H9 (cell line): Measurements from ENCODE around the gene HOXC11. TPM values are rescaled to one million over a fixed set of nuclear protein-coding genes. Genes with fewer than 3 reads are reported as not detected.

Experiments
- DNase-seq: peaks from one replicate; pipeline ENCODE4 v3.0.0-alpha.2; 2017
- H2AFZ ChIP-seq: one replicate; pipeline ENCODE4 v1.6.1; 2013; ENCODE audit warnings: mild to moderate bottlenecking, low read length, control low read depth, moderate library complexity
- H2AK5ac ChIP-seq: 2 replicates; pipeline ENCODE4 v1.6.1; 2013; ENCODE audit warnings: low read length, control low read depth, mixed read lengths; ENCODE audit not compliant: insufficient read length
- H2BK120ac ChIP-seq: one replicate; pipeline ENCODE4 v1.6.1; 2013; ENCODE audit warnings: low read depth, mild to moderate bottlenecking, low read length, control low read depth, inconsistent platforms; ENCODE audit not compliant: poor library complexity, severe bottlenecking
- H2BK12ac ChIP-seq: 2 replicates; pipeline ENCODE4 v1.6.1; 2013; ENCODE audit warnings: low read length, control low read depth, mixed read lengths, low read depth; ENCODE audit not compliant: insufficient read length
- H2BK15ac ChIP-seq: 2 replicates; pipeline ENCODE4 v1.6.1; 2013; ENCODE audit warnings: low read depth, low read length, control low read depth
- H2BK20ac ChIP-seq: one replicate; pipeline ENCODE4 v1.6.1; 2013; ENCODE audit warnings: low read depth, mild to moderate bottlenecking, low read length, control low read depth, inconsistent platforms; ENCODE audit not compliant: poor library complexity, severe bottlenecking
- H2BK5ac ChIP-seq: 2 replicates; pipeline ENCODE4 v1.6.1; 2013; ENCODE audit warnings: low read length, control low read depth, mixed read lengths; ENCODE audit not compliant: insufficient read length
- H3K14ac ChIP-seq: 2 replicates; pipeline ENCODE4 v1.6.1; 2013; ENCODE audit warnings: low read length, control low read depth; ENCODE audit not compliant: insufficient read depth
- H3K18ac ChIP-seq: 2 replicates; pipeline ENCODE4 v1.6.1; 2013; ENCODE audit warnings: low read depth, mild to moderate bottlenecking, mixed read lengths, low read length, control low read depth; ENCODE audit not compliant: insufficient read length
- H3K23ac ChIP-seq: 2 replicates; pipeline ENCODE4 v1.6.1; 2013; ENCODE audit warnings: low read length, control low read depth, mixed read lengths, low read depth; ENCODE audit not compliant: insufficient read length
- H3K23me2 ChIP-seq: 2 replicates; pipeline ENCODE4 v1.6.1; 2013; ENCODE audit warnings: low read depth, mild to moderate bottlenecking, mixed read lengths, low read length, control low read depth; ENCODE audit not compliant: insufficient read length, poor library complexity, severe bottlenecking
- H3K27ac ChIP-seq: 2 replicates; pipeline ENCODE4 v1.5.1; 2013; ENCODE audit warnings: low read length, control low read depth, mixed read lengths, low read depth; ENCODE audit not compliant: insufficient read length
- H3K27me3 ChIP-seq: 2 replicates; pipeline ENCODE4 v1.6.1; 2013; ENCODE audit warnings: low read length, control low read depth, inconsistent platforms; ENCODE audit not compliant: insufficient read depth
- H3K4ac ChIP-seq: 2 replicates; pipeline ENCODE4 v1.6.1; 2013; ENCODE audit warnings: low read depth, mild to moderate bottlenecking, control low read depth, inconsistent platforms, low read length, moderate library complexity
- H3K4me1 ChIP-seq: 2 replicates; pipeline ENCODE4 v1.6.1; 2013; ENCODE audit warnings: low read length, control low read depth, inconsistent platforms; ENCODE audit not compliant: insufficient read depth
- H3K4me2 ChIP-seq: 2 replicates; pipeline ENCODE4 v1.6.1; 2013; ENCODE audit warnings: low read length, control low read depth, mixed read lengths; ENCODE audit not compliant: insufficient read length, insufficient read depth
- H3K56ac ChIP-seq: 2 replicates; pipeline ENCODE4 v1.6.1; 2013; ENCODE audit warnings: low read depth, mild to moderate bottlenecking, mixed read lengths, low read length, control low read depth; ENCODE audit not compliant: insufficient read length
- H3K79me1 ChIP-seq: 2 replicates; pipeline ENCODE4 v1.6.1; 2013; ENCODE audit warnings: low read depth, mild to moderate bottlenecking, moderate library complexity, low read length, control low read depth, inconsistent platforms; ENCODE audit not compliant: insufficient read depth, poor library complexity, severe bottlenecking
- H3K79me2 ChIP-seq: 2 replicates; pipeline ENCODE4 v1.6.1; 2013; ENCODE audit warnings: low read length, control low read depth, inconsistent platforms; ENCODE audit not compliant: insufficient read depth
- H3K9ac ChIP-seq: 2 replicates; pipeline ENCODE4 v1.6.1; 2013; ENCODE audit warnings: low read length, control low read depth, mixed read lengths; ENCODE audit not compliant: insufficient read length; ENCODE audit errors: extremely low read depth
- H3K9me3 ChIP-seq: one replicate; pipeline ENCODE4 v1.6.1; 2013; ENCODE audit warnings: low read depth, low read length, inconsistent platforms; ENCODE audit not compliant: control insufficient read depth
- H3T11ph ChIP-seq: one replicate; pipeline ENCODE4 v1.6.1; 2013; ENCODE audit warnings: mild to moderate bottlenecking, low read length, control low read depth, inconsistent platforms
- H4K20me1 ChIP-seq: one replicate; pipeline ENCODE4 v1.6.1; 2013; ENCODE audit not compliant: control insufficient read depth, insufficient read length, insufficient read depth
- H4K5ac ChIP-seq: 2 replicates; pipeline ENCODE4 v1.6.1; 2013; ENCODE audit warnings: low read depth, mild to moderate bottlenecking, mixed read lengths, low read length, control low read depth; ENCODE audit not compliant: insufficient read length
- H4K8ac ChIP-seq: replicated peaks from 2 replicates; pipeline ENCODE4 v1.6.1; 2013; ENCODE audit warnings: low read length, control low read depth, mixed read lengths, low read depth; ENCODE audit not compliant: insufficient read length
- H4K91ac ChIP-seq: 2 replicates; pipeline ENCODE4 v1.6.1; 2013; ENCODE audit warnings: low read depth, mild to moderate bottlenecking, moderate library complexity, mixed read lengths, low read length, control low read depth; ENCODE audit not compliant: insufficient read length
- H3K27ac Mint-ChIP-seq, 3 experiments: 2 replicates in 2 of 3; 3 replicates in 1 of 3; pipeline ENCODE4 v1.8.0; 2020 to 2021; ENCODE audit warnings: mixed read lengths in 3 of 3, mild to moderate bottlenecking in 1 of 3, moderate library complexity in 1 of 3
- H3K27me3 Mint-ChIP-seq: 2 replicates; pipeline ENCODE4 v1.8.0; 2021; ENCODE audit warnings: low read depth, mild to moderate bottlenecking, moderate library complexity, mixed read lengths
- H3K36me3 Mint-ChIP-seq, 3 experiments: 2 replicates in 2 of 3; 3 replicates in 1 of 3; pipeline ENCODE4 v1.8.0; 2020 to 2021; ENCODE audit warnings: low read depth in 3 of 3, mixed read lengths in 3 of 3; ENCODE audit not compliant: insufficient read depth in 1 of 3
- H3K4me1 Mint-ChIP-seq, 2 experiments: 2 replicates each; pipeline ENCODE4 v1.8.0; 2020; ENCODE audit warnings: mixed read lengths in 2 of 2
- H3K4me3 Mint-ChIP-seq, 2 experiments: 2 replicates in 1 of 2; 3 replicates in 1 of 2; pipeline ENCODE4 v1.8.0; 2020 to 2021; ENCODE audit warnings: mild to moderate bottlenecking in 2 of 2, mixed read lengths in 2 of 2, moderate library complexity in 1 of 2
- H3K9me3 Mint-ChIP-seq, 2 experiments: 2 replicates in 1 of 2; 3 replicates in 1 of 2; pipeline ENCODE4 v1.8.0; 2020; ENCODE audit warnings: mild to moderate bottlenecking in 2 of 2, mixed read lengths in 2 of 2, moderate library complexity in 1 of 2
- WGBS: extraction: QIAGEN DNeasy Blood & Tissue Kit; methylation state at CpG from one replicate; pipeline ENCODE4 v1.1.7; 2013; ENCODE audit warnings: missing lambda C conversion rate, low lambda C conversion rate, mixed read lengths; ENCODE audit not compliant: insufficient read length; ENCODE audit errors: extremely low coverage; 5-methylcytosine and 5-hydroxymethylcytosine counted together
- total RNA-seq: library from RNA; stranded (reverse); gene quantifications from 2 replicates; pipeline ENCODE4 v1.2.1, GENCODE V29; 2021
- TF ChIP-seq, protein P1 (sequence below): fragments of 200-600 bp; sonication (generic); conservative IDR thresholded peaks from 3 replicates; pipeline ENCODE4 v1.8.0; 2021; ENCODE audit warnings: antibody characterized with exemption, mild to moderate bottlenecking

HOXC11 gene
- total RNA-seq, 1 experiment from 2014 or later, result not detected

GRCh38 chr12:53955776-53956250 is 17.1 kb upstream of the HOXC11 start:
- Mint-ChIP-seq H3K4me1 (peaks cover 6 to 14% of the 10 kb centered on the region in 2 experiments; a peak in 3 of 4 replicates), H3K9me3 (peaks cover 0 to 3% of the 10 kb centered on the region in 2 experiments; a peak in 2 of 5 replicates), H3K27ac (no peak overlapping the region; a peak in 1 of 7 replicates), H3K36me3 (no peaks in the 10 kb centered on the region; a peak in 2 of 7 replicates), H3K4me3 (no peak overlapping the region), H3K27me3 (peaks cover 99% of the 10 kb centered on the region)
- no peak overlapping the region for H2BK15ac ChIP-seq
- peaks cover 99% of the 10 kb centered on the region for H3K27me3 ChIP-seq
- no peak overlapping the region for H4K91ac ChIP-seq
- H2BK12ac ChIP-seq, result no peak overlapping the region
- WGBS, result 100% methylated on average over 2 of the region's 10 CpGs
- no peak overlapping the region for H4K8ac ChIP-seq
- no peak overlapping the region for H3K56ac ChIP-seq
- no peak for DNase-seq
- no peaks in the 10 kb centered on the region for H4K20me1 ChIP-seq
- H3K9me3 ChIP-seq, result no peaks in the 10 kb centered on the region
- H3K9ac ChIP-seq, result no peak overlapping the region
- H3K4me2 ChIP-seq, result no peak overlapping the region
- no peaks in the 10 kb centered on the region for H3K79me1 ChIP-seq
- TF ChIP-seq, protein P1, sequence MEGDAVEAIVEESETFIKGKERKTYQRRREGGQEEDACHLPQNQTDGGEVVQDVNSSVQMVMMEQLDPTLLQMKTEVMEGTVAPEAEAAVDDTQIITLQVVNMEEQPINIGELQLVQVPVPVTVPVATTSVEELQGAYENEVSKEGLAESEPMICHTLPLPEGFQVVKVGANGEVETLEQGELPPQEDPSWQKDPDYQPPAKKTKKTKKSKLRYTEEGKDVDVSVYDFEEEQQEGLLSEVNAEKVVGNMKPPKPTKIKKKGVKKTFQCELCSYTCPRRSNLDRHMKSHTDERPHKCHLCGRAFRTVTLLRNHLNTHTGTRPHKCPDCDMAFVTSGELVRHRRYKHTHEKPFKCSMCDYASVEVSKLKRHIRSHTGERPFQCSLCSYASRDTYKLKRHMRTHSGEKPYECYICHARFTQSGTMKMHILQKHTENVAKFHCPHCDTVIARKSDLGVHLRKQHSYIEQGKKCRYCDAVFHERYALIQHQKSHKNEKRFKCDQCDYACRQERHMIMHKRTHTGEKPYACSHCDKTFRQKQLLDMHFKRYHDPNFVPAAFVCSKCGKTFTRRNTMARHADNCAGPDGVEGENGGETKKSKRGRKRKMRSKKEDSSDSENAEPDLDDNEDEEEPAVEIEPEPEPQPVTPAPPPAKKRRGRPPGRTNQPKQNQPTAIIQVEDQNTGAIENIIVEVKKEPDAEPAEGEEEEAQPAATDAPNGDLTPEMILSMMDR, result no peak
- no peak overlapping the region for H4K5ac ChIP-seq
- H3K14ac ChIP-seq, result no peak overlapping the region
- H2AK5ac ChIP-seq, result no peak overlapping the region
- no peak overlapping the region for H3K23ac ChIP-seq
- H3T11ph ChIP-seq, result no peak overlapping the region
- no peaks in the 10 kb centered on the region for H3K23me2 ChIP-seq
- no peaks in the 10 kb centered on the region for H3K4me1 ChIP-seq
- H2AFZ ChIP-seq, result no peak overlapping the region
- H3K18ac ChIP-seq, result no peak overlapping the region
- H3K27ac ChIP-seq, result no peak overlapping the region
- H2BK120ac ChIP-seq, result no peak overlapping the region
- no peak overlapping the region for H2BK20ac ChIP-seq
- H2BK5ac ChIP-seq, result no peak overlapping the region
- no peak overlapping the region for H3K4ac ChIP-seq
- no peaks in the 10 kb centered on the region for H3K79me2 ChIP-seq
